Kidney (tissue), 14 donors: ENCODE measurements around the gene OR8D4. TPM values are rescaled to one million over a fixed set of nuclear protein-coding genes. Genes with fewer than 3 reads are reported as not detected.
"Not testable (repeated sequence)": the region's sequence is repeated elsewhere in the genome, so short reads cannot be mapped to it uniquely, and the experiment has no call there.

Experiments used
- DNase-seq, 5 donors: peaks; one replicate each; pipeline ENCODE4 v3.0.0-alpha.2; 2013 to 2020
- FAIRE-seq: peaks from 2 replicates; lab custom pipeline; 2012; peaks lifted over from hg19 to GRCh38; lab: Jason Lieb, UNC
- H3K27ac ChIP-seq, 2 donors: one replicate each; pipeline ENCODE4 v1.7.0; 2013; ENCODE audit warnings: low read depth in 2 of 2, low read length in 2 of 2, inconsistent platforms in 1 of 2
- H3K27me3 ChIP-seq: one replicate; pipeline ENCODE4 v1.7.1; 2013; ENCODE audit warnings: low read length, inconsistent platforms; ENCODE audit not compliant: control insufficient read depth, insufficient read depth
- H3K36me3 ChIP-seq, 3 donors: one replicate each; pipeline versions ENCODE4 v1.7.0 to v1.7.1; 2013; ENCODE audit warnings: low read length in 3 of 3, control low read depth in 1 of 3, inconsistent platforms in 1 of 3; ENCODE audit not compliant: insufficient read depth in 3 of 3, control insufficient read depth in 2 of 3
- H3K4me1 ChIP-seq, 3 donors: one replicate each; pipeline versions ENCODE4 v1.7.0 to v1.7.1; 2013; ENCODE audit warnings: low read length in 3 of 3, inconsistent platforms in 1 of 3, low read depth in 1 of 3; ENCODE audit not compliant: control insufficient read depth in 2 of 3, insufficient read depth in 2 of 3
- H3K4me3 ChIP-seq, 3 donors: one replicate each; pipeline versions ENCODE4 v1.7.0 to v1.8.1; 2013; ENCODE audit warnings: low read length in 3 of 3, control low read depth in 1 of 3, inconsistent platforms in 1 of 3
- H3K9ac ChIP-seq, 3 donors: one replicate each; pipeline versions ENCODE4 v1.7.0 to v1.7.1; 2013; ENCODE audit warnings: low read length in 3 of 3, control low read depth in 1 of 3, inconsistent platforms in 1 of 3
- H3K9me3 ChIP-seq, 3 donors: one replicate each; pipeline versions ENCODE4 v1.7.0 to v1.7.1; 2013; ENCODE audit warnings: low read length in 3 of 3, control low read depth in 1 of 3, inconsistent platforms in 1 of 3; ENCODE audit not compliant: control insufficient read depth in 2 of 3, insufficient read depth in 1 of 3
- intact Hi-C: fragments of 100-400 bp; cut with DNase I; formaldehyde crosslinking; loops from one replicate; pipeline ENCODE4 v1.11.1; 2022
- polyA plus RNA-seq: library from polyadenylated mRNA; stranded (reverse); fragments of 350-450 nt; fragmentation: Illumina TruSeq; extraction: RNeasy Lipid Tissue Mini Kit (QIAGEN cat#74804); gene quantifications from one replicate; pipeline ENCODE4 v1.2.3, GENCODE V29; 2014; ENCODE audit warnings: low read depth, low replicate concordance; ENCODE audit not compliant: insufficient read depth
- total RNA-seq: library from RNA; stranded (reverse); fragmentation: NEBNext Ultra II Directional; extraction: Animal tissue kit (Norgen Biotek cat#: 25700); gene quantifications from one replicate; pipeline ENCODE4 v1.2.1, GENCODE V29; 2021
- TF ChIP-seq, protein P1 (sequence below): IDR thresholded peaks from 3 replicates; pipeline ENCODE4 v1.5.1; 2012; ENCODE audit warnings: mild to moderate bottlenecking, moderate library complexity, borderline replicate concordance; ENCODE audit not compliant: insufficient read depth; ENCODE audit errors: extremely low read depth
- donor health status: control.
- donor health status: control.
- donor health status: control.
- donor health status: control.
- donor health status: control.
- donor health status: DM: yes; HTN: yes; CAD: no.
- donor health status: Normal renal cell carcinoma (clear cell type).

OR8D4 gene
- total and polyA plus RNA-seq, 2 donors from 2014 or later, result not detected

GRCh38 chr11:123856444-123856843, 45.5 kb upstream of the OR8D4 start:
- TF ChIP-seq, protein P1, sequence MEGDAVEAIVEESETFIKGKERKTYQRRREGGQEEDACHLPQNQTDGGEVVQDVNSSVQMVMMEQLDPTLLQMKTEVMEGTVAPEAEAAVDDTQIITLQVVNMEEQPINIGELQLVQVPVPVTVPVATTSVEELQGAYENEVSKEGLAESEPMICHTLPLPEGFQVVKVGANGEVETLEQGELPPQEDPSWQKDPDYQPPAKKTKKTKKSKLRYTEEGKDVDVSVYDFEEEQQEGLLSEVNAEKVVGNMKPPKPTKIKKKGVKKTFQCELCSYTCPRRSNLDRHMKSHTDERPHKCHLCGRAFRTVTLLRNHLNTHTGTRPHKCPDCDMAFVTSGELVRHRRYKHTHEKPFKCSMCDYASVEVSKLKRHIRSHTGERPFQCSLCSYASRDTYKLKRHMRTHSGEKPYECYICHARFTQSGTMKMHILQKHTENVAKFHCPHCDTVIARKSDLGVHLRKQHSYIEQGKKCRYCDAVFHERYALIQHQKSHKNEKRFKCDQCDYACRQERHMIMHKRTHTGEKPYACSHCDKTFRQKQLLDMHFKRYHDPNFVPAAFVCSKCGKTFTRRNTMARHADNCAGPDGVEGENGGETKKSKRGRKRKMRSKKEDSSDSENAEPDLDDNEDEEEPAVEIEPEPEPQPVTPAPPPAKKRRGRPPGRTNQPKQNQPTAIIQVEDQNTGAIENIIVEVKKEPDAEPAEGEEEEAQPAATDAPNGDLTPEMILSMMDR, result no peak
- no peak overlapping the region for H3K4me3 ChIP-seq
- H3K9me3 ChIP-seq, result peaks cover 0 to 6% (median 0%) of the 10 kb centered on the region in 3 donors
- no peak for DNase-seq
- no peak overlapping the region for H3K9ac ChIP-seq
- H3K4me1 ChIP-seq, result no peaks in the 10 kb centered on the region
- no peaks in the 10 kb centered on the region for H3K36me3 ChIP-seq
- no peak overlapping the region for H3K27ac ChIP-seq
- intact Hi-C loops, result no loop called here
- FAIRE-seq, result no peak
- no peaks in the 10 kb centered on the region for H3K27me3 ChIP-seq

- no peak overlapping the region for H3K4me3 ChIP-seq
- no peak for DNase-seq
- no peak overlapping the region for H3K9ac ChIP-seq
- H3K27me3 ChIP-seq, result no peaks in the 10 kb centered on the region
- no peak for FAIRE-seq
- TF ChIP-seq, protein P1, result no peak
- no peak overlapping the region for H3K27ac ChIP-seq
- H3K36me3 ChIP-seq, result no peaks in the 10 kb centered on the region
- intact Hi-C loops, result no loop called here
- peaks cover 0 to 6% (median 0%) of the 10 kb centered on the region in 3 donors for H3K9me3 ChIP-seq
- H3K4me1 ChIP-seq, result no peaks in the 10 kb centered on the region
Observed at GRCh38 chr11:123859731-123860130, 42.2 kb upstream of the OR8D4 start.

- H3K4me3 ChIP-seq, H3K27ac ChIP-seq, DNase-seq, H3K9me3 ChIP-seq, H3K27me3 ChIP-seq, H3K9ac ChIP-seq, H3K36me3 ChIP-seq, FAIRE-seq, intact Hi-C loops, H3K4me1 ChIP-seq: not testable (repeated sequence)
Observed at GRCh38 chr11:123865293-123865692, 36.7 kb upstream of the OR8D4 start.

DNA sequence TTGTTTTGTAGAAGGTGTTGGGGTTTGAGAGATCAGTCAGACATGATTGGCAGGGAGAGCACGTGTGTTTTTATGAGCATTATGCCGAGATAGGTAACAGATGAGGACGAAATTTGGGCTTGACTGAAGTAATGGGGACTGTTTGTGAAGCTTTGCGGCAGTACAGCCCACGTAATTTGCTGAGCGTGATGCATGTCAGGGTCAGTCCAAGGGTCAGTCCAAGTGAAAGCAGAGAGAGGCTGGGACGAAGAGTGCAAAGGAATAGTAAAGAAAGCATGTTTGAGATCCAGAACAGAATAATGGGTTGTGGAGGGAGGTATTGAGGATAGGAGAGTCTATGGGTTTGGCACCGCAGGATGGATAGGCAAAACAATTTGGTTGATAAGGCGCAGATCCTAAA, 34.2 kb upstream of the OR8D4 start:
- intact Hi-C loops, H3K27ac ChIP-seq, FAIRE-seq: not testable (repeated sequence)

GRCh38 chr11:123880912-123881311, 21.1 kb upstream of the OR8D4 start:
- H3K36me3 ChIP-seq, result no peaks in the 10 kb centered on the region
- H3K4me3 ChIP-seq, result no peak overlapping the region
- H3K27ac ChIP-seq, result no peak overlapping the region
- no peaks in the 10 kb centered on the region for H3K4me1 ChIP-seq
- TF ChIP-seq, protein P1, result no peak
- FAIRE-seq (no peak), DNase-seq (no peak)
- H3K27me3 ChIP-seq, result no peaks in the 10 kb centered on the region
- intact Hi-C loops, result no loop called here
- H3K9me3 ChIP-seq, result no peaks in the 10 kb centered on the region
- no peak overlapping the region for H3K9ac ChIP-seq

More for the DNA sequence above, 34.2 kb upstream of the OR8D4 start:
- peak in 2 of 5 donors; percentile 7 for DNase-seq
- not testable (repeated sequence) for H3K27me3 ChIP-seq, H3K36me3 ChIP-seq, H3K9me3 ChIP-seq, H3K4me3 ChIP-seq, H3K9ac ChIP-seq, H3K4me1 ChIP-seq
